ENCODE data around the gene SUN2. TPM values are rescaled to one million over a fixed set of nuclear protein-coding genes. Genes with fewer than 3 reads are reported as not detected.

Gene SUN2
- total and polyA plus RNA-seq, 9 of the 15 experiments (the other 6 are each of a cell fraction or from before 2014, with no cell fraction given) = 0.11 to 42.6 (median 16.7) TPM

DNA sequence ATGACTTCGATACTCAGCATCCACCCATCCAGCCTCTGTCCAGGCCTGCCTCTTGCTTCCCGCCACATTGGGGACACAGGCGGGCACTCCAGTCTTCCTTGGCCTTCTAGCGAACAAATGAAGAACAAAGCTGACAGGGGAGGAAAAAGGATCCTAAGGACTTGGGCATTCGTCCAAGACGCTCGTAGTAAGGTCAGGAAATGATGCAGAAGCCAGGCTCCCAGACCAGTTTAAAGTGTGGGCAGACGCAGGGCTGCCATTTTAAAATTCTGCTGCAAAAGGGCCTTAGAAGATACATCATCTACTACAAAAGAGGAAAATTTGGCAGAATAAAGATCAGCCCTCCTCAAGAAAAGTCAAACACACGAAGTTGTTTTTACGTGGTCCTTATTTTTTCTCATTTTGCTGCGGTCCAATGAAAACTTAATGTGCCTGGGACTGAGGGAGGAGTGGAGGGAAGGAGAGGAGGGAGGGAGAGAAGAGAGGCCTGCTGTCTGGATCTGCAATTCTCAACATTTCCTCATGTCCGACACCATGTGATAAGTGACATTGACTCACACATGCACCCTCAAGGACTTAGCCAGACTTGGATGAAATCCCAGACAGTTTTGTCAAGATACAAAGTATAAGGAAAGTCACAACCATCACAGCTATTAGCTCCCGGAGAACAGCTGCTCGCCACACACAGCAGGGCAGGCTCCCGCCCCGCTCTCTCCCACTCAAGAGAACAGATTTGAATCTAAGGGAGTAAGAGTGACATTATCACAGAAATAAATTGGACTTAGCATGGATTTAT is 32.4 kb upstream of the SUN2 start:
- H3K27me3 ChIP-seq (ENCODE audit: control insufficient read depth in 2 of 2, insufficient read depth in 2 of 2, low read length in 2 of 2) = no peaks in the 10 kb centered on the region
- H3K27ac ChIP-seq (ENCODE audit: extremely low read depth, low read depth, low read length) = peak overlapping the region; percentile 28; the same call in 2 of the 3 replicates
- no peaks in the 10 kb centered on the region for H4K20me1 ChIP-seq (replicated peaks; ENCODE audit: control insufficient read depth, insufficient read depth, low read length)
- ChIA-PET CTCF (ENCODE audit: low intra/inter-chr PET ratio) (no interaction called here), POLR2A (no interaction called here)
- H3K36me3 ChIP-seq (ENCODE audit: control insufficient read depth, insufficient read depth, low read length) = no peaks in the 10 kb centered on the region
- intact Hi-C loops (cut with micrococcal nuclease) = no loop called here
- no peaks in the 10 kb centered on the region for H3K9me1 ChIP-seq (ENCODE audit: control insufficient read depth, insufficient read depth, low read length)
- ATAC-seq (no peak), FAIRE-seq (peak; percentile 6), DNase-seq (ENCODE audit: extremely low read depth in 1 of 4, low spot score in 3 of 4) (peak in 1 of 4 experiments; percentile 56)
- peaks cover 46 to 47% of the 10 kb centered on the region in 2 experiments for H3K4me1 ChIP-seq (replicated peaks in 1 of 2; ENCODE audit: control insufficient read depth in 2 of 2, insufficient read depth in 2 of 2, low read length in 2 of 2)
- peak overlapping the region; percentile 77 for H2AFZ ChIP-seq (ENCODE audit: low read depth, low read length)
- H3K4me2 ChIP-seq (ENCODE audit: insufficient read depth, low read length) = no peak overlapping the region
- peaks cover 5% of the 10 kb centered on the region for H3K79me2 ChIP-seq (ENCODE audit: control insufficient read depth, insufficient read depth, low read length)
- no TSS peak for BruUV-seq (replicated peaks)
- no peaks in the 10 kb centered on the region for H3K9me3 ChIP-seq (replicated peaks; ENCODE audit: control insufficient read depth, insufficient read depth, low read depth, low read length)
- in situ Hi-C loops (cut with MboI) = no loop called here
- H3K4me3 ChIP-seq = no peak overlapping the region
- H3K9ac ChIP-seq (ENCODE audit: insufficient read depth in 1 of 2, low read depth in 2 of 2, low read length in 2 of 2) = peak overlapping the region; percentile 34 to 52; a peak in 2 of 4 replicates
- WGBS (ENCODE audit: insufficient coverage, low coverage, missing lambda C conversion rate) = 41% methylated on average over 12 of the region's 16 CpGs
- TF ChIP-seq ZFX (CRISPR knock-in tag; IDR thresholded peaks at IDR 0.05) = peak; percentile 31; the same call in 1 of the 2 replicates
- peak; percentile 53 for TF ChIP-seq L3MBTL2 (IDR thresholded peaks at IDR 0.05)
- TF ChIP-seq, protein P1, sequence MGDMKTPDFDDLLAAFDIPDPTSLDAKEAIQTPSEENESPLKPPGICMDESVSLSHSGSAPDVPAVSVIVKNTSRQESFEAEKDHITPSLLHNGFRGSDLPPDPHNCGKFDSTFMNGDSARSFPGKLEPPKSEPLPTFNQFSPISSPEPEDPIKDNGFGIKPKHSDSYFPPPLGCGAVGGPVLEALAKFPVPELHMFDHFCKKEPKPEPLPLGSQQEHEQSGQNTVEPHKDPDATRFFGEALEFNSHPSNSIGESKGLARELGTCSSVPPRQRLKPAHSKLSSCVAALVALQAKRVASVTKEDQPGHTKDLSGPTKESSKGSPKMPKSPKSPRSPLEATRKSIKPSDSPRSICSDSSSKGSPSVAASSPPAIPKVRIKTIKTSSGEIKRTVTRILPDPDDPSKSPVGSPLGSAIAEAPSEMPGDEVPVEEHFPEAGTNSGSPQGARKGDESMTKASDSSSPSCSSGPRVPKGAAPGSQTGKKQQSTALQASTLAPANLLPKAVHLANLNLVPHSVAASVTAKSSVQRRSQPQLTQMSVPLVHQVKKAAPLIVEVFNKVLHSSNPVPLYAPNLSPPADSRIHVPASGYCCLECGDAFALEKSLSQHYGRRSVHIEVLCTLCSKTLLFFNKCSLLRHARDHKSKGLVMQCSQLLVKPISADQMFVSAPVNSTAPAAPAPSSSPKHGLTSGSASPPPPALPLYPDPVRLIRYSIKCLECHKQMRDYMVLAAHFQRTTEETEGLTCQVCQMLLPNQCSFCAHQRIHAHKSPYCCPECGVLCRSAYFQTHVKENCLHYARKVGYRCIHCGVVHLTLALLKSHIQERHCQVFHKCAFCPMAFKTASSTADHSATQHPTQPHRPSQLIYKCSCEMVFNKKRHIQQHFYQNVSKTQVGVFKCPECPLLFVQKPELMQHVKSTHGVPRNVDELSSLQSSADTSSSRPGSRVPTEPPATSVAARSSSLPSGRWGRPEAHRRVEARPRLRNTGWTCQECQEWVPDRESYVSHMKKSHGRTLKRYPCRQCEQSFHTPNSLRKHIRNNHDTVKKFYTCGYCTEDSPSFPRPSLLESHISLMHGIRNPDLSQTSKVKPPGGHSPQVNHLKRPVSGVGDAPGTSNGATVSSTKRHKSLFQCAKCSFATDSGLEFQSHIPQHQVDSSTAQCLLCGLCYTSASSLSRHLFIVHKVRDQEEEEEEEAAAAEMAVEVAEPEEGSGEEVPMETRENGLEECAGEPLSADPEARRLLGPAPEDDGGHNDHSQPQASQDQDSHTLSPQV (IDR thresholded peaks at IDR 0.05) = 0 out of 2 replicates have a peak, but pooled peaks have one; percentile 59
- TF ChIP-seq, protein P2, sequence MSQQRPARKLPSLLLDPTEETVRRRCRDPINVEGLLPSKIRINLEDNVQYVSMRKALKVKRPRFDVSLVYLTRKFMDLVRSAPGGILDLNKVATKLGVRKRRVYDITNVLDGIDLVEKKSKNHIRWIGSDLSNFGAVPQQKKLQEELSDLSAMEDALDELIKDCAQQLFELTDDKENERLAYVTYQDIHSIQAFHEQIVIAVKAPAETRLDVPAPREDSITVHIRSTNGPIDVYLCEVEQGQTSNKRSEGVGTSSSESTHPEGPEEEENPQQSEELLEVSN (IDR thresholded peaks at IDR 0.05; ENCODE audit: borderline replicate concordance in 1 of 2, extremely low read depth in 1 of 2, insufficient read depth in 1 of 2, insufficient read length in 1 of 2, low read depth in 1 of 2, low read length in 1 of 2, poor library complexity in 1 of 2, severe bottlenecking in 1 of 2) = peak; percentile 21 to 44
